ENCODE data around the gene ELMOD2.

- no peak for TF ChIP-seq CTCF (IDR thresholded peaks at IDR 0.05; ENCODE audit: low read depth, low read length)
- TF ChIP-seq EZH2phosphoT487 (IDR thresholded peaks at IDR 0.05; ENCODE audit: low read depth), result no peak
Measured at GRCh38 chr4:140569307-140569638, 45.3 kb downstream of the ELMOD2 start.

Data from OCI-LY3 (cell line).